ENCODE data around the gene TIAM1. TPM values are rescaled to one million over a fixed set of nuclear protein-coding genes. Genes with fewer than 3 reads are reported as not detected.

TIAM1 gene
- total RNA-seq, 1 donor from 2014 or later = 119 TPM

- no peak overlapping the region for H3K27ac Mint-ChIP-seq
- H3K36me3 Mint-ChIP-seq (ENCODE audit: low read depth) = peaks cover 73% of the 10 kb centered on the region
- no peak overlapping the region for H3K4me3 Mint-ChIP-seq
- no peaks in the 10 kb centered on the region for H3K27me3 Mint-ChIP-seq (ENCODE audit: insufficient read depth)
- no peak for DNase-seq (ENCODE audit: low spot score)
- peaks cover 83% of the 10 kb centered on the region for H3K4me1 Mint-ChIP-seq (ENCODE audit: low read depth)
- intact Hi-C loops (cut with micrococcal nuclease) = no loop called here
- H3K9me3 Mint-ChIP-seq = no peaks in the 10 kb centered on the region
Observed at GRCh38 chr21:31337086-31337485, 7.0 kb downstream of the TIAM1 start.

- Mint-ChIP-seq H3K27me3 (ENCODE audit: insufficient read depth) (no peaks in the 10 kb centered on the region), H3K4me3 (no peak overlapping the region), H3K27ac (peak overlapping the region; percentile 67), H3K9me3 (no peaks in the 10 kb centered on the region), H3K4me1 (ENCODE audit: low read depth) (peaks cover 84% of the 10 kb centered on the region), H3K36me3 (ENCODE audit: low read depth) (peaks cover 77% of the 10 kb centered on the region)
- DNase-seq (ENCODE audit: low spot score) = no peak
- intact Hi-C loops (cut with micrococcal nuclease) = loop anchor here (1.0 kb wide), 1 partner anchor 9 kb away; no protein-coding TSS in a partner anchor
Observed at GRCh38 chr21:31336739-31337040, 7.4 kb downstream of the TIAM1 start.

- H3K9me3 Mint-ChIP-seq = no peaks in the 10 kb centered on the region
- peaks cover 78% of the 10 kb centered on the region for H3K4me1 Mint-ChIP-seq (ENCODE audit: low read depth)
- DNase-seq (ENCODE audit: low spot score) = no peak
- peak overlapping the region; percentile 67 for H3K27ac Mint-ChIP-seq
- H3K36me3 Mint-ChIP-seq (ENCODE audit: low read depth) = peaks cover 82% of the 10 kb centered on the region
- H3K27me3 Mint-ChIP-seq (ENCODE audit: insufficient read depth) = no peaks in the 10 kb centered on the region
- H3K4me3 Mint-ChIP-seq = peak overlapping the region; percentile 17
- intact Hi-C loops (cut with micrococcal nuclease) = loop anchor here (1.0 kb wide), 1 partner anchor 9 kb away; no protein-coding TSS in a partner anchor
Observed at GRCh38 chr21:31335957-31336738, 7.9 kb downstream of the TIAM1 start.

DNA sequence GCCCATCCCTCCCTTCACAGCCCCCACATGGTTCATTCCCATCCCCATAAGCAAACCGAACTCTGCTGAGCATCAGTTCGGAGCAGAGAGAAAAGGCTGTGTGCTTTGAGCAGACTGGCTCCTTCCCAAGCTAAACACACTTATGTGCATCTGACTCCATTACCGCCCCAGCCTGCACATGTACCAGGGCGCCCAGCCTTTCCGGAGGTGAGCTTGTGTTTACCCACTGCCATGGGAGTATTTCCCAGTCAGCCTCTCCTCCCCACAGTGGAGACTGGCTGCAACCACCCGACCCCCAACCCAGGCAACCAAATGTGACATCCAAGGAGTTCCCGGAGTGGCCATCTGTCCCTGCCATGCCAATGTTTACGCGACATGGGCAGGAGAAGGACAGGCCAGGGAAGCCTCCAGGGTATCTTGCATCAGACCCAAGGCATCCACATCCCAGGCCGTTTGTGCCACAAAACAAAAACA lies 9.4 kb downstream of the TIAM1 start:
- no peaks in the 10 kb centered on the region for H3K27me3 Mint-ChIP-seq (ENCODE audit: insufficient read depth)
- H3K9me3 Mint-ChIP-seq = peaks cover 6% of the 10 kb centered on the region
- H3K36me3 Mint-ChIP-seq (ENCODE audit: low read depth) = peaks cover 82% of the 10 kb centered on the region
- H3K4me1 Mint-ChIP-seq (ENCODE audit: low read depth) = peaks cover 68% of the 10 kb centered on the region
- intact Hi-C loops (cut with micrococcal nuclease) = no loop called here
- H3K4me3 Mint-ChIP-seq = no peak overlapping the region
- no peak overlapping the region for H3K27ac Mint-ChIP-seq
- DNase-seq (ENCODE audit: low spot score) = no peak

GRCh38 chr21:31332525-31332924 lies 11.5 kb downstream of the TIAM1 start:
- no peaks in the 10 kb centered on the region for H3K27me3 Mint-ChIP-seq (ENCODE audit: insufficient read depth)
- intact Hi-C loops (cut with micrococcal nuclease) = no loop called here
- DNase-seq (ENCODE audit: low spot score) = no peak
- peaks cover 7% of the 10 kb centered on the region for H3K9me3 Mint-ChIP-seq
- peaks cover 78% of the 10 kb centered on the region for H3K36me3 Mint-ChIP-seq (ENCODE audit: low read depth)
- H3K27ac Mint-ChIP-seq = no peak overlapping the region
- H3K4me1 Mint-ChIP-seq (ENCODE audit: low read depth) = peaks cover 69% of the 10 kb centered on the region
- H3K4me3 Mint-ChIP-seq = no peak overlapping the region

GRCh38 chr21:31331231-31331630 lies 12.8 kb downstream of the TIAM1 start:
- peaks cover 7% of the 10 kb centered on the region for H3K9me3 Mint-ChIP-seq
- no peak overlapping the region for H3K27ac Mint-ChIP-seq
- no peak for DNase-seq (ENCODE audit: low spot score)
- intact Hi-C loops (cut with micrococcal nuclease) = no loop called here
- no peak overlapping the region for H3K4me3 Mint-ChIP-seq
- H3K27me3 Mint-ChIP-seq (ENCODE audit: insufficient read depth) = no peaks in the 10 kb centered on the region
- H3K36me3 Mint-ChIP-seq (ENCODE audit: low read depth) = peaks cover 71% of the 10 kb centered on the region
- H3K4me1 Mint-ChIP-seq (ENCODE audit: low read depth) = peaks cover 70% of the 10 kb centered on the region

DNA sequence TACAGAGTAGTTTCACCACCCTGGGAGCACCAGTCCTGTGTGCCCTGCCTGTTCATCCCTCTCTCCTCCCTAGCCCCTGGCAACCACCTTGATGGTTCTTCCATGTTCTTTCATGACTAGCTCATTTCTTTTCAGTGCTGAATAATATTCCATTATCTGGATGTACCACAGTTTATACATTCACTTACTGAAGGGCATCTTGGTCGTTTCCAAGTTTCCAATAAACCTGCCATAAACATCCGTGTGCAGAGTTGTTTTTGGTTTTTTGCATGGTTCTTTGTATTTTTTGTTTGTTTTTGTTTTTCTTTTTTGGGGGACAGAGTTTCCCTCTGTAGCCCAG lies 13.9 kb downstream of the TIAM1 start:
- no peak overlapping the region for H3K27ac Mint-ChIP-seq
- peaks cover 7% of the 10 kb centered on the region for H3K9me3 Mint-ChIP-seq
- DNase-seq (ENCODE audit: low spot score) = no peak
- peaks cover 63% of the 10 kb centered on the region for H3K36me3 Mint-ChIP-seq (ENCODE audit: low read depth)
- intact Hi-C loops (cut with micrococcal nuclease) = no loop called here
- H3K4me1 Mint-ChIP-seq (ENCODE audit: low read depth) = peaks cover 68% of the 10 kb centered on the region
- H3K4me3 Mint-ChIP-seq = no peak overlapping the region
- H3K27me3 Mint-ChIP-seq (ENCODE audit: insufficient read depth) = no peaks in the 10 kb centered on the region

GRCh38 chr21:31329456-31330143 lies 14.5 kb downstream of the TIAM1 start:
- intact Hi-C loops (cut with micrococcal nuclease) = no loop called here
- Mint-ChIP-seq H3K27me3 (ENCODE audit: insufficient read depth) (no peaks in the 10 kb centered on the region), H3K36me3 (ENCODE audit: low read depth) (peaks cover 58% of the 10 kb centered on the region), H3K4me1 (ENCODE audit: low read depth) (peaks cover 64% of the 10 kb centered on the region), H3K27ac (no peak overlapping the region), H3K4me3 (no peak overlapping the region), H3K9me3 (peaks cover 7% of the 10 kb centered on the region)
- no peak for DNase-seq (ENCODE audit: low spot score)

DNA sequence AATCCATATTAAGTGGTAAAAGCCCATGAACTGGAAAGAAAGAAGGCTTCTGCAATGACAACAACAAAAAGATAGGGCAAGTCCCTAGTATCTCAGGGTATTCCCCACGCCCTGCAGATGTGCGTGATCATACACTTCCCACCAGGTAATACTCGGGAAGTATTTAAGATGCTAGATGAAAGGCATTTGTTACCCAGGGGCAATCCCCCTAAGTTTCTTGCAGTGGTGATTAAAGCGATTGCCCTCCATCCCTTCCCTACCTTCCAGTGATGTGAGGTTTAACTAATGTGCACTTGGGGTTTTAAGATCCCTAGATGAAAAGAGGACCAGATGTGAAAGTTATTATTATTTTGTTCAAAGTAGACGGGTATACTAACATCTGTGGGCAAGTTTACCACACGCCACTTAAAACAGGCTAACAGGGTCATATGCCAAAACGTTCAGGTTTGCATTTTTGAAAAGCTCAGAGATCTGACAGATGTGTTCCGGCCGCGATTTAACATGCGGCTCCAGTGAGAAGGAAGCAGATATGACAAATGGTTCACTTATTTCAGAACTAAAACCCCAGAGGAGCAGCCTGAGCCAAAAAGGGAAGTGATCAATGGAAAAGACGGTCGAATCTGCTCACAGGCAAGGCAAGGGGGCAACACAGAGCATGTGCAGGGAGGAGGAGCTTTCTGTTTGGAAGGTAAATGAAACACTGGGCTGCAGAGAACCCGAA lies 17.4 kb downstream of the TIAM1 start:
- Mint-ChIP-seq H3K27ac (peak overlapping the region; percentile 82), H3K27me3 (ENCODE audit: insufficient read depth) (no peaks in the 10 kb centered on the region), H3K4me3 (peak overlapping the region; percentile 37), H3K36me3 (ENCODE audit: low read depth) (peaks cover 42% of the 10 kb centered on the region), H3K4me1 (ENCODE audit: low read depth) (peaks cover 43% of the 10 kb centered on the region), H3K9me3 (peaks cover 7% of the 10 kb centered on the region)
- DNase-seq (ENCODE audit: low spot score) = peak; percentile 37
- intact Hi-C loops (cut with micrococcal nuclease) = loop anchor here (1.0 to 2.0 kb wide), 9 partner anchors 10 to 193 kb away; no protein-coding TSS in a partner anchor

GRCh38 chr21:31318971-31319370 lies 25.1 kb downstream of the TIAM1 start:
- Mint-ChIP-seq H3K36me3 (ENCODE audit: low read depth) (peaks cover 27% of the 10 kb centered on the region), H3K4me3 (no peak overlapping the region), H3K27me3 (ENCODE audit: insufficient read depth) (no peaks in the 10 kb centered on the region), H3K27ac (no peak overlapping the region), H3K4me1 (ENCODE audit: low read depth) (peaks cover 35% of the 10 kb centered on the region), H3K9me3 (no peaks in the 10 kb centered on the region)
- no peak for DNase-seq (ENCODE audit: low spot score)
- intact Hi-C loops (cut with micrococcal nuclease) = no loop called here

GRCh38 chr21:31317688-31318087 lies 26.4 kb downstream of the TIAM1 start:
- Mint-ChIP-seq H3K27ac (peak overlapping the region; percentile 71), H3K4me3 (no peak overlapping the region), H3K36me3 (ENCODE audit: low read depth) (peaks cover 27% of the 10 kb centered on the region), H3K27me3 (ENCODE audit: insufficient read depth) (peaks cover 1% of the 10 kb centered on the region), H3K4me1 (ENCODE audit: low read depth) (peaks cover 34% of the 10 kb centered on the region), H3K9me3 (no peaks in the 10 kb centered on the region)
- intact Hi-C loops (cut with micrococcal nuclease) = no loop called here
- DNase-seq (ENCODE audit: low spot score) = no peak

DNA sequence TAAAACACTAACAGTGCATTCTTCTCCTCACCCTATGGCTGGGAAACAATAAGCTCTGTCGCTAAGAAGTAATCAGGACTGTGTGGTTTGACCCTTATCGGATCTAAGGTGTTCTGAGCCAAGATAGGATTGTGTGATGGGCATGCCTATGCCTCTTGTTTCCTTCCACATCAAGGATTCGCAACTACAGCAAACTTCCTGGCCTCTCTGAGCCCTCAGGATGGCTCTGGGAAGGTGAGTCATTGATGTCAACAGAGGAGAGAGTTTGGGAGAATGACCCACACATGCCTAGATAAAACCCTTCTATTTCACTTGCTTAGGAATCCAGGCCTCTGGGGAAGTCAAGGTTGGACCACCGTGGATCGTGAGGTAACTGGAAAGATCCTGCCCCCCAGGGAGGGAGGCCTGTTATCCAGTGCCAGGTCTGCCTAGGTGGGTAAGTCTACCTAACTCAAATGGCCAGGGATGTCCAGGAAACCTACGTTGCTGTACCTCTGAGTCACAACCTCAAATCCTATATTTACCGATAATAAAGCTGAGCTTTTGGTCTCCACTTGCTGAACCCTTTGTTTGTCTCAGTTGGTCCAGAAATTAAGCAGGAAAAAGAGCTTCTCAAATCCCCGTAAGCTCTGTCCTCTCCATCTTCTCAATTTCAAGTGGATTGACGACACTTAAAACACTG lies 27.4 kb downstream of the TIAM1 start:
- peaks cover 1% of the 10 kb centered on the region for H3K27me3 Mint-ChIP-seq (ENCODE audit: insufficient read depth)
- no peak overlapping the region for H3K4me3 Mint-ChIP-seq
- peaks cover 33% of the 10 kb centered on the region for H3K36me3 Mint-ChIP-seq (ENCODE audit: low read depth)
- no peak for DNase-seq (ENCODE audit: low spot score)
- H3K9me3 Mint-ChIP-seq = no peaks in the 10 kb centered on the region
- no peak overlapping the region for H3K27ac Mint-ChIP-seq
- intact Hi-C loops (cut with micrococcal nuclease) = no loop called here
- H3K4me1 Mint-ChIP-seq (ENCODE audit: low read depth) = peaks cover 27% of the 10 kb centered on the region
